Keratinocyte (primary cell): Measurements from ENCODE around the gene C19orf85. TPM values are rescaled to one million over a fixed set of nuclear protein-coding genes. Genes with fewer than 3 reads are reported as not detected.

Experiments used
- DNase-seq: peaks from one replicate; pipeline ENCODE4 v3.0.0-alpha.2; 2011; ENCODE audit warnings: low read depth, missing footprints, low spot score
- FAIRE-seq: peaks from 2 replicates; lab custom pipeline; 2011; peaks lifted over from hg19 to GRCh38; lab: Jason Lieb, UNC
- H2AFZ ChIP-seq: 2 replicates; pipeline ENCODE4 v1.6.0; 2012; ENCODE audit warnings: low read length, control low read depth, inconsistent platforms; ENCODE audit not compliant: control insufficient read depth
- H3K27ac ChIP-seq: 2 replicates; pipeline ENCODE4 v1.5.1; 2011; ENCODE audit warnings: low read length; ENCODE audit not compliant: control insufficient read depth, insufficient read depth
- H3K27me3 ChIP-seq: 3 replicates; pipeline ENCODE4 v1.6.0; 2011; ENCODE audit warnings: low read length; ENCODE audit not compliant: control insufficient read depth, insufficient read depth; ENCODE audit errors: extremely low read depth
- H3K36me3 ChIP-seq, 2 experiments: 2 replicates in 1 of 2; 3 replicates in 1 of 2; pipeline ENCODE4 v1.5.1; 2011; ENCODE audit warnings: low read length in 2 of 2, mild to moderate bottlenecking in 1 of 2; ENCODE audit not compliant: control insufficient read depth in 2 of 2, insufficient read depth in 2 of 2; ENCODE audit errors: extremely low read depth in 1 of 2
- H3K4me1 ChIP-seq: 3 replicates; pipeline ENCODE4 v1.5.1; 2011; ENCODE audit warnings: low read length; ENCODE audit not compliant: control insufficient read depth, insufficient read depth; ENCODE audit errors: extremely low read depth
- H3K4me2 ChIP-seq: 3 replicates; pipeline ENCODE4 v1.6.0; 2011; ENCODE audit warnings: low read depth, low read length; ENCODE audit not compliant: control insufficient read depth, insufficient read depth; ENCODE audit errors: extremely low read depth
- H3K4me3 ChIP-seq, 3 experiments: fragments of 200-600 bp in 1 of 3; sonication (generic) in 1 of 3; 2 replicates in 2 of 3; 3 replicates in 1 of 3; pipeline ENCODE4 v1.5.1; 2011 to 2016; ENCODE audit warnings: low read length in 3 of 3, mild to moderate bottlenecking in 3 of 3, control low read depth in 2 of 3, inconsistent platforms in 1 of 3, low read depth in 1 of 3, mixed read lengths in 1 of 3, mixed run types in 1 of 3, moderate library complexity in 1 of 3; ENCODE audit not compliant: control insufficient read depth in 2 of 3, insufficient read depth in 2 of 3; ENCODE audit errors: extremely low read depth in 1 of 3
- H3K79me2 ChIP-seq: 2 replicates; pipeline ENCODE4 v1.6.0; 2012; ENCODE audit warnings: low read length; ENCODE audit not compliant: control insufficient read depth, insufficient read depth
- H3K9ac ChIP-seq: 3 replicates; pipeline ENCODE4 v1.6.0; 2011; ENCODE audit warnings: low read length; ENCODE audit not compliant: control insufficient read depth, insufficient read depth; ENCODE audit errors: extremely low read depth
- H3K9me1 ChIP-seq: 3 replicates; pipeline ENCODE4 v1.6.0; 2011; ENCODE audit warnings: low read length; ENCODE audit not compliant: control insufficient read depth, insufficient read depth; ENCODE audit errors: extremely low read depth
- H3K9me3 ChIP-seq: 2 replicates; pipeline ENCODE4 v1.5.1; 2012; ENCODE audit warnings: low read depth, low read length; ENCODE audit not compliant: control insufficient read depth
- H4K20me1 ChIP-seq: 3 replicates; pipeline ENCODE4 v1.6.0; 2011; ENCODE audit warnings: low read length; ENCODE audit not compliant: control insufficient read depth, insufficient read depth; ENCODE audit errors: extremely low read depth
- EZH2 ChIP-seq: IDR thresholded peaks from one replicate; pipeline ENCODE4 v1.6.1; 2012; ENCODE audit warnings: inconsistent platforms, mild to moderate bottlenecking, low read length, moderate library complexity
- dilution Hi-C: fragments of 300-500 bp; cut with MboI; formaldehyde crosslinking; loops from one replicate; pipeline ENCODE4 v1.7.0; 2020; ENCODE audit warnings: low sequenced_read_pairs; ENCODE audit not compliant: extremely low pct_ligation_motif_present
- polyA plus RNA-seq, 5 experiments: library from polyadenylated mRNA; depleted of rRNA in 3 of 5; stranded (reverse) in 3 of 5; stranded (forward) in 1 of 5; unstranded in 1 of 5; fragments of >200 nt; gene quantifications; 1 replicate in 1 of 5; 2 replicates in 3 of 5; 3 replicates in 1 of 5; pipeline versions ENCODE4 v1.2.1 to v1.2.3, GENCODE V29; 2011 to 2012; ENCODE audit warnings: missing spikeins in 2 of 5, low read depth in 1 of 5, low replicate concordance in 1 of 5
- TF ChIP-seq, protein P1 (sequence below), 3 experiments: IDR thresholded peaks in 1 of 3; conservative IDR thresholded peaks in 1 of 3; optimal IDR thresholded peaks in 1 of 3; 2 replicates in 2 of 3; 3 replicates in 1 of 3; pipeline versions ENCODE3 to v1.5.1; 2011; ENCODE audit warnings: low read length in 3 of 3, mild to moderate bottlenecking in 3 of 3, moderate library complexity in 2 of 3, control low read depth in 1 of 3, inconsistent platforms in 1 of 3; ENCODE audit not compliant: insufficient read depth in 2 of 3; ENCODE audit errors: extremely low read depth in 1 of 3

Gene C19orf85
- polyA plus RNA-seq, 1 donor (not counting 4 experiments of a cell fraction or from before 2014, with no cell fraction given), result not detected

DNA sequence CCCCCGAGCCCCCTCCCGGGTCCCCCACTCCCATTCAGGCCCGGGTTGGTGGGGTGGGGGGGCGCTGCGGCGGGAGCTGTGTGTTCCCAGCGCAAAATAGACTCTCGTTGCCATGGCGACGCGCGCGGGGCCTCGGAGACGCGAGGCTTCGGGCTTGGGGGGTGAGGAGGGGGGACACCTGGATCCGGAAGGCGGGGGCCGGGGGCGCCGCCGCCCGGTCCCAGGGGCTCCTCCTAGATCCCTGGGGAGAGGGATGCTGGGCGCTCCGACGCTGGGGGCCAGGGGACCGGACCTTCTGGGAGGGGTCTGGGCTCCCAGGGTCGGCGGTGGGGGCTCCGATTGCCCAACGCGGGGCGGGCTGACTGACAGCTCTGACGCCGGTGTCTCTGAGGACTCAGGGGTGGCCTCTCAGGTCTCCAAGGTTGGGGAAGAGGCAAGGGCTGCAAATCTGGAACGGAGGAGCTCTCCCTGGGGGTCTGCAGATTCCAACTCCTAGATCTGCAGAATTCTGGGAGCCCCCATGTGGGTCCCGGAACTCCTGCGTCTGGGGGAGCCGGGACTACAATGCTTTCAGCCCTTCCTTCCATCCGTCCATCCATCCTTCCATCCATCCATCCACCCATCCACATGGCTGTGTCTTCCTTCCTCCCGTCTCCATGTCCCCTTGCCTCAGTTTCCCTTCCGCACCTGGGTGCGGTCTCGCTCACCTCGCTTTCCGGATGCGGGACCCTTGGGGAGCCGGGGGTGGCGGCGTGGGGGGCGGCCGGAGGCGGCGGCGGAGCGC lies 12.4 kb downstream of the C19orf85 start:
- H3K4me3 ChIP-seq, result no peak overlapping the region
- no peak overlapping the region for H3K27ac ChIP-seq
- dilution Hi-C loops, result no loop called here
- peaks cover 6% of the 10 kb centered on the region for H4K20me1 ChIP-seq
- H3K9ac ChIP-seq, result no peak overlapping the region
- H3K4me1 ChIP-seq, result peaks cover 13% of the 10 kb centered on the region
- no peak for DNase-seq
- no peaks in the 10 kb centered on the region for H3K9me3 ChIP-seq
- H3K79me2 ChIP-seq, result no peaks in the 10 kb centered on the region
- no peaks in the 10 kb centered on the region for H3K9me1 ChIP-seq
- peaks cover 0 to 3% of the 10 kb centered on the region in 2 experiments for H3K36me3 ChIP-seq
- TF ChIP-seq, protein P1, sequence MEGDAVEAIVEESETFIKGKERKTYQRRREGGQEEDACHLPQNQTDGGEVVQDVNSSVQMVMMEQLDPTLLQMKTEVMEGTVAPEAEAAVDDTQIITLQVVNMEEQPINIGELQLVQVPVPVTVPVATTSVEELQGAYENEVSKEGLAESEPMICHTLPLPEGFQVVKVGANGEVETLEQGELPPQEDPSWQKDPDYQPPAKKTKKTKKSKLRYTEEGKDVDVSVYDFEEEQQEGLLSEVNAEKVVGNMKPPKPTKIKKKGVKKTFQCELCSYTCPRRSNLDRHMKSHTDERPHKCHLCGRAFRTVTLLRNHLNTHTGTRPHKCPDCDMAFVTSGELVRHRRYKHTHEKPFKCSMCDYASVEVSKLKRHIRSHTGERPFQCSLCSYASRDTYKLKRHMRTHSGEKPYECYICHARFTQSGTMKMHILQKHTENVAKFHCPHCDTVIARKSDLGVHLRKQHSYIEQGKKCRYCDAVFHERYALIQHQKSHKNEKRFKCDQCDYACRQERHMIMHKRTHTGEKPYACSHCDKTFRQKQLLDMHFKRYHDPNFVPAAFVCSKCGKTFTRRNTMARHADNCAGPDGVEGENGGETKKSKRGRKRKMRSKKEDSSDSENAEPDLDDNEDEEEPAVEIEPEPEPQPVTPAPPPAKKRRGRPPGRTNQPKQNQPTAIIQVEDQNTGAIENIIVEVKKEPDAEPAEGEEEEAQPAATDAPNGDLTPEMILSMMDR (optimal IDR thresholded peaks at IDR 0.05 in 1 of 3, IDR thresholded peaks at IDR 0.05 in 1 of 3, conservative IDR thresholded peaks at IDR 0.05 in 1 of 3; ENCODE audit: extremely low read depth in 1 of 3, insufficient read depth in 2 of 3, low read length in 3 of 3), result no peak
- TF ChIP-seq EZH2, result peak; percentile 86
- peaks cover 34% of the 10 kb centered on the region for H3K27me3 ChIP-seq
- H2AFZ ChIP-seq, result no peak overlapping the region
- no peak for FAIRE-seq
- H3K4me2 ChIP-seq, result no peak overlapping the region

GRCh38 chr19:55451163-55451964 lies 13.2 kb downstream of the C19orf85 start:
- no peak for FAIRE-seq
- dilution Hi-C loops, result no loop called here

More at GRCh38 chr19:55451163-55451964, 13.2 kb downstream of the C19orf85 start:
- DNase-seq, result no peak
- no peak overlapping the region for H3K9ac ChIP-seq
- H3K9me1 ChIP-seq, result no peaks in the 10 kb centered on the region
- peak overlapping the region; percentile 27 for H3K4me2 ChIP-seq
- H4K20me1 ChIP-seq, result peaks cover 8% of the 10 kb centered on the region
- no peaks in the 10 kb centered on the region for H3K79me2 ChIP-seq
- no peak overlapping the region for H3K4me3 ChIP-seq
- H3K4me1 ChIP-seq, result peaks cover 20% of the 10 kb centered on the region
- no peak overlapping the region for H3K27ac ChIP-seq
- peaks cover 0 to 3% of the 10 kb centered on the region in 2 experiments for H3K36me3 ChIP-seq
- no peak overlapping the region for H2AFZ ChIP-seq
- H3K27me3 ChIP-seq, result peaks cover 34% of the 10 kb centered on the region
- peak; percentile 89 for TF ChIP-seq EZH2
- TF ChIP-seq, protein P1 (optimal IDR thresholded peaks at IDR 0.05 in 1 of 3, IDR thresholded peaks at IDR 0.05 in 1 of 3, conservative IDR thresholded peaks at IDR 0.05 in 1 of 3; ENCODE audit: extremely low read depth in 1 of 3, insufficient read depth in 2 of 3, low read length in 3 of 3), result no peak
- no peaks in the 10 kb centered on the region for H3K9me3 ChIP-seq
